ENCODE data around the gene PLA2G4D.

Gene PLA2G4D

GRCh38 chr15:42048080-42048820 is 46.1 kb downstream of the PLA2G4D start:
- no peak for DNase-seq

- DNase-seq = no peak
These were observed 47.8 kb downstream of the PLA2G4D start for GRCh38 chr15:42046597-42046996.

- DNase-seq = no peak
These were observed 49.1 kb downstream of the PLA2G4D start for GRCh38 chr15:42045211-42045615.

GRCh38 chr15:42042602-42043400 is 51.6 kb downstream of the PLA2G4D start:
- no peak for DNase-seq

- DNase-seq = no peak
These were observed 56.0 kb downstream of the PLA2G4D start for GRCh38 chr15:42038401-42038800.

GRCh38 chr15:42037656-42038055 is 56.7 kb downstream of the PLA2G4D start:
- no peak for DNase-seq

- DNase-seq = no peak
These were observed 57.4 kb downstream of the PLA2G4D start for GRCh38 chr15:42036966-42037365.

- DNase-seq = no peak
These were observed 58.1 kb downstream of the PLA2G4D start for GRCh38 chr15:42036112-42036905.

GRCh38 chr15:42035435-42035761 is 59.0 kb downstream of the PLA2G4D start:
- peak; percentile 20 for DNase-seq

GRCh38 chr15:42034628-42035434 is 59.5 kb downstream of the PLA2G4D start:
- DNase-seq = no peak

- DNase-seq = no peak
These were observed 61.0 kb downstream of the PLA2G4D start for GRCh38 chr15:42033214-42033873.

- no peak for DNase-seq
These were observed 61.8 kb downstream of the PLA2G4D start for GRCh38 chr15:42032376-42033213.

- DNase-seq = no peak
These were observed 63.0 kb downstream of the PLA2G4D start for GRCh38 chr15:42031198-42031915.

GRCh38 chr15:42027521-42027920 is 66.8 kb downstream of the PLA2G4D start:
- DNase-seq = no peak

- no peak for DNase-seq
These were observed 70.1 kb downstream of the PLA2G4D start for GRCh38 chr15:42024303-42024702.

- no peak for DNase-seq
These were observed 72.8 kb downstream of the PLA2G4D start for GRCh38 chr15:42021593-42021992.

- no peak for DNase-seq
These were observed 73.6 kb downstream of the PLA2G4D start, which contains the start of gene PLA2G4E for GRCh38 chr15:42020713-42021273. PLA2G4E (minus strand) TSS chr15:42021042; CDS start chr15:42021030, 12 bp downstream.

GRCh38 chr15:42018306-42019224 is 75.8 kb downstream of the PLA2G4D start:
- no peak for DNase-seq

Data from activated CD4-positive, alpha-beta T cell treated with anti-CD3 and anti-CD28 coated beads, Interleukin-10, Interleukin-2, amounts not matched to agents 100 ng/mL and 50 ng/mL, durations not matched to agents 16 hours and 8 hours (primary cell).